Activated CD8-positive, alpha-beta memory T cell treated with anti-CD3 and anti-CD28 coated beads for 4 hours (primary cell): ENCODE measurements around the gene FLNB.
A peak's percentile ranks its signal among the peaks of the same experiment; 100 is the strongest.

ENCODE experiments used
- DNase-seq, 2 donors: peaks; one replicate each; pipeline ENCODE4 v3.0.0-alpha.2; 2020; ENCODE audit warnings: low read depth in 2 of 2

Gene FLNB

GRCh38 chr3:58106061-58106460, 97.8 kb downstream of the FLNB start:
- DNase-seq: no peak

GRCh38 chr3:58106640-58107039, 98.4 kb downstream of the FLNB start:
- DNase-seq: no peak

- DNase-seq: no peak
Measured at GRCh38 chr3:58107597-58107996, 99.4 kb downstream of the FLNB start.

- DNase-seq: no peak
Measured at GRCh38 chr3:58109752-58110151, 101.5 kb downstream of the FLNB start.

- DNase-seq: no peak
Measured at GRCh38 chr3:58111513-58112184, 103.4 kb downstream of the FLNB start.

GRCh38 chr3:58112185-58112535, 103.9 kb downstream of the FLNB start:
- no peak for DNase-seq

- DNase-seq: no peak
Measured at GRCh38 chr3:58115175-58115574, 107.0 kb downstream of the FLNB start.

- DNase-seq: peak; percentile 14 to 52
Measured at GRCh38 chr3:58116161-58116955, 108.1 kb downstream of the FLNB start.

- no peak for DNase-seq
Measured at GRCh38 chr3:58116985-58117384, 108.8 kb downstream of the FLNB start.

- DNase-seq: no peak
Measured at GRCh38 chr3:58117561-58118181, 109.4 kb downstream of the FLNB start.

- DNase-seq: no peak
Measured at GRCh38 chr3:58119186-58119585, 111.0 kb downstream of the FLNB start.

GRCh38 chr3:58120075-58120812, 112.0 kb downstream of the FLNB start:
- no peak for DNase-seq

GRCh38 chr3:58121183-58121582, 113.0 kb downstream of the FLNB start:
- DNase-seq: no peak

GRCh38 chr3:58122936-58123700, 114.9 kb downstream of the FLNB start:
- no peak for DNase-seq

- no peak for DNase-seq
Measured at GRCh38 chr3:58124387-58124786, 116.2 kb downstream of the FLNB start.

GRCh38 chr3:58129041-58129770, 121.0 kb downstream of the FLNB start:
- DNase-seq: no peak

GRCh38 chr3:58130591-58130990, 122.4 kb downstream of the FLNB start:
- DNase-seq: no peak

- no peak for DNase-seq
Measured at GRCh38 chr3:58131101-58131825, 123.0 kb downstream of the FLNB start.

GRCh38 chr3:58132850-58133249, 124.6 kb downstream of the FLNB start:
- no peak for DNase-seq

- no peak for DNase-seq
Measured at GRCh38 chr3:58134468-58134867, 126.2 kb downstream of the FLNB start.
